DMS 273 (cell line): ENCODE results near the gene ARL16.
A peak's percentile ranks its signal among the peaks of the same experiment; 100 is the strongest.

Experiments used
- DNase-seq: peaks from one replicate; lab custom pipeline; 2025; ENCODE audit not compliant: unreplicated experiment; lab: John Stamatoyannopoulos, UW

The ARL16 gene

GRCh38 chr17:81713004-81713555, 29.5 kb upstream of the ARL16 start:
- peak; percentile 70 for DNase-seq

DNA sequence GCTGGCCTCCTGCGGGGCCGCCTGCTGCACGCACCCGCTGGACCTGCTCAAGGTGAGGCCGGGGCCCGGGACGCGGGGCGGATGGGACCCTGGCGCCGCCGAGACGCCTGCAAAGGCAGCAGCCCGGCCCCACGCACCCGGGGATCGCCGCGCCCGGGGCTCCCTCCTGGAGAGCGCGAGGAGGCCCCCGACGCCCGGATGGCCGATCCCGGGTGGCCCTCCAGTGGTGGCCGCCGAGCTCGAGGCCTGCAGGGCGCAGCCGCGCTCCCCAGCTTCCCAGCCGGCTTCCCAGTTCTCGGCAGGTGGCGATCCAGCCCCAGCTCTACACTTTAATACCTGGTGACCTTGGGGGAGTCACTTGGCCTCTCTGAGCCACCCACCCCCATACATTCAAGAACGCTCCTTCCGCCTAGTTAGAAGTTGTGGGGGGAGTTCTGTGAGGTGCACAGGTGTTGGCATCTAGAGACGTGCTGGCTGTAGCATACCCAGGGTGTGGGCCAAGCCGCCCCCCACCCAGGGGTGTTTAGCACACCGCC, 28.9 kb upstream of the ARL16 start:
- DNase-seq: peak; percentile 76

GRCh38 chr17:81711814-81712467, 28.3 kb upstream of the ARL16 start, which contains the start of gene SLC25A10:
TSS of gene SLC25A10 (plus strand) at chr17:81712284. CDS start at chr17:81712427, 143 bp downstream.
- DNase-seq: peak; percentile 95

DNA sequence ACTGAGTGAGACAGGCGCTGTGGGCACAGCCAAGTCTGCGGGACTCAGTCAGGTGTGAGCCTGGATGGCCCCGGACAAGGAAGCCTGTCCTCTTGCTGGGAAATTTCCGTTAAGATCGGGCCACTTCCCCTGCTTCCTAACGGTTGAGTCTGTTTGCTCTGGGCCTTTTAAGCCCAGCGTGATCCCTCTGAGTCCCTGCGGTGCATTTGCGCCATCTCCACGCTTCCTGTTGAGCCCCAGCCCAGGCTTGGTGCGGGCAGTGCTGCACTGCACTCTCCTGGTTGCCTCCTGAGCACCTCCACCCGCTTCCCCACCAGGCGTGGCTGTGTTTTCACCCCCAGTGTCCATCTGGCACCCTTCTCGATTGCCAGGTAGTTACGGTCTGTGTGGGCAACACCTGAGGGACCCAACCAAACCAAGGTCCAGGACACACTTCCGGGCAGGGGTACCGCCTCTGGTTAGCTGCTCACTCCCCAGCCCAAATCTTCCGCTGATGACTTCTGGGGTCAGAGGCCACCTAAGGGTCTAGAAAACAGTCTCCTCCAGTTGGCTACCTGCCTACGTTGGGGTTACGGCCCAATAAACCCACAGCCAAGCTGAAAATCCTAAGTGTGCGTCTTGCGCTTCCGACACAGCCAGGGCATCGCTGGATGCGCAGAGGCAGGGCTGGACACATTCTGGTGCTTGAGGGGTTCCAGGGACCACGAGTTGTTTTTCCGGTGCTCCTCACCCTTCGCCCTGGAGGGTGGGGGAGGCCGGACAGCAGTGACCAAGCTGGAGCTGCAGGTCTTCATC, 27.1 kb upstream of the ARL16 start:
- peak; percentile 74 for DNase-seq

GRCh38 chr17:81708739-81709185, 25.2 kb upstream of the ARL16 start:
- DNase-seq: no peak

DNA sequence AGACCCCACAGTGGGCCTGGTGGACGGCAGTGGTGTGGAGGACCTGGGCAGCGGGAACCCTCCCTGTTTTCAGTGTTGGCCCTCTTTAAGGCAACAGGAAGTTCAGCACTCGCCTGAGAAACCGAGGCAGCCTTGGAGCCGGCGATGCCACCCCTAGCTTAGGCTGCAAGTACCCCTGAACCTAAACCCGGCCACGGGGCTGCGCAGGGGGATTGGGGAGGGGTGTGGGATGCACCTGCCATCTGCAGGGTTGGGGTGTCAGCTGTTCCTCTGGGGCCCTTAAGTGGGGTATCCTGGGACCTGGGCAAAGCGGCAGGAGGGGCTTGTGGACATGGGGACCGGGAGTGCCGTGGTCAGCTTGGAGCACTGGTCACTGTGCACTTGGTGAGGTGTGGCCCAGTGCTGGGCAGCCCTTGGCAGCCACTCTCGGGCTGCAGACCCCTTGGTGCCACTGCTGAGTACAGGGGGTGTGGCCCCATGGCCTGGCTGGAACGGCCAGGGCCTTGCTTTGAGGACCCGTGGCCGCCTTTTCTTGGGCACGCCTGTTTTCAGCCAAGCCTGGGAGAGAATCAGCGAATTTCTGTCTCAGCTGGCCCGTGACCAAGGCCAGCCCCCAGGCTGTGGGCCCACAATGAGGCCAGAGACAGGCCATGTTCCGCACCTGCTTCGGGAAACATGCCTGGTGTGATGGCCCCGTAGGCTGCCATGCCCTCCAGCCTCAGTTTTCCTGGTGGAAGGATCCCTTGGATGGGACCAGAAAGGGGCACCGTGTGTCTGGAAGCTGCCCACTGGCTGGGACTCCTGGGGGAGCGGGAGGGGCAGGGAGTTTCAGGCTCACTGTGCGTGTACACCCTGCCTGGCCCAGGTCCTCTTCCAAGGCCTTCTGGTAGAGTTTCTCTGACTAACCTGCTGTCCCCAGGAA, 24.4 kb upstream of the ARL16 start:
- DNase-seq: no peak

DNA sequence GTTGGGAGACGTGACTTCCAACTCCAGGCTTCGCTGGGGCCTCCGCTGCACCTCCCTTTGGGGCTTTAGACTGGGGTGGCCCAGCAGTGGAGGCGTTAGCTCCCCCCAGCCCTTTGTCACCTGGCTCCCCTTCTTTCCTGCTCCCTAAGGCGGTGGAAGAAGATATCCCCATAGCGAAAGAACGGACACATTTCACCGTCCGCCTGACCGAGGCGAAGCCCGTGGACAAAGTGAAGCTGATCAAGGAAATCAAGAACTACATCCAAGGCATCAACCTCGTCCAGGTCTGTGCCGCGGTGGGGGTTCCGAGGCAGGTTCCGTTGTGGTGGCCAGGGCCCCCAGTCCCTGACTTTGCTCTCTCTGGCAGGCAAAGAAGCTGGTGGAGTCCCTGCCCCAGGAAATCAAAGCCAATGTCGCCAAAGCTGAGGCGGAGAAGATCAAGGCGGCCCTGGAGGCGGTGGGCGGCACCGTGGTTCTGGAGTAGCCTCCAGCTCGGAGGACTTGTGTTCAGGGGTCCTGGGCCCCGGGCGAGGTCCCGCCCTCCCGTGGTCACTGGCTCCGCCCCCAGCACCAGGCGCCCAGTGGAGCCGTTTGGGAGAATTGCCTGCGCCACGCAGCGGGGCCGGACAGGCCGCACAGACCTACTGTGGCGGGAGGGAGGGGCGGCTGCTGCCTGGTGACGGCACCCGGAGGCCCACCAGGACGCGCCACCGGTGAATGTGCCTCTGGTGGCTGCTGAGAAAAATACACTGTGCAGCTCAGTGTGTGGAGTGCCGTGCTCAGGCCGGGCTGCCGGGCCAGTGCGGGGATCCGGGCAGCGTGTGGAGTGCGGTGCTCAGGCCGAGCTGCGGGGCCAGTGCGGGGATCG, 23.4 kb upstream of the ARL16 start:
- no peak for DNase-seq

- DNase-seq: no peak
Observed at GRCh38 chr17:81706232-81706611, 22.6 kb upstream of the ARL16 start.

DNA sequence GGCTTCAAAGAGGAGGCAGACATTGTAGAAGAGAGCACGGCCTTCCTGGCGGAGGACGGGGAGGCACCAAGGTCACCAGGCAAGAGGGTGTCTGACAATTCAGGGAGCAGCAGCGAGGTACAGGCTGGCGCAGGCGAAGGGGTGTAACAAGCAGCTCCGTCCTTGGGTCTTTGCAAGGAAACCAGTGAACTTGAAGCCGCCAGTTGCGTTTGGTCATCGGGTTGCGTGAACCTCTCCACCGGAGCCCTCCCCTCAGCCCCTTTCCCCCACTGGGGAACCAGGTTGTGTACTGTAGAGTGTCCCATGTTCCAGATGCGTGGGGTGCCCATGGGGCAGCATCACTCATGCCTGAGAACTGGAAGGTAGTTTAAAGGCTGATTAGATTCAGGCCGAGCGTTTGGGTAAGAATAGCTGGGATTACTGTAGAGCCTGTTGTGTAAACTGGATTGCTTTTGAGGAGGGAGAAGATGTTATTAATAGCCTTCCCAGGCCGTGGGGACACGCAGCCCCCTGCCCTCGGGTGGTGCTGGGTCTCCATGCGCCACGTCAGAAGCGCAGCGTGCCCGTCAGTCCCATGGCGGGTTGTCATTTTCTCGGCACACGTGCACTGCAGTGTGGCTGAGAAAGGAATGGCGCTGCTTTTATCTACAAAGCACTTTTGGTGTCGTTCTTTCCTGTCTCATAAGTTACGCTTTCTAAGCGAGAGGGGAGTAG, 22.1 kb upstream of the ARL16 start:
- DNase-seq: no peak

DNA sequence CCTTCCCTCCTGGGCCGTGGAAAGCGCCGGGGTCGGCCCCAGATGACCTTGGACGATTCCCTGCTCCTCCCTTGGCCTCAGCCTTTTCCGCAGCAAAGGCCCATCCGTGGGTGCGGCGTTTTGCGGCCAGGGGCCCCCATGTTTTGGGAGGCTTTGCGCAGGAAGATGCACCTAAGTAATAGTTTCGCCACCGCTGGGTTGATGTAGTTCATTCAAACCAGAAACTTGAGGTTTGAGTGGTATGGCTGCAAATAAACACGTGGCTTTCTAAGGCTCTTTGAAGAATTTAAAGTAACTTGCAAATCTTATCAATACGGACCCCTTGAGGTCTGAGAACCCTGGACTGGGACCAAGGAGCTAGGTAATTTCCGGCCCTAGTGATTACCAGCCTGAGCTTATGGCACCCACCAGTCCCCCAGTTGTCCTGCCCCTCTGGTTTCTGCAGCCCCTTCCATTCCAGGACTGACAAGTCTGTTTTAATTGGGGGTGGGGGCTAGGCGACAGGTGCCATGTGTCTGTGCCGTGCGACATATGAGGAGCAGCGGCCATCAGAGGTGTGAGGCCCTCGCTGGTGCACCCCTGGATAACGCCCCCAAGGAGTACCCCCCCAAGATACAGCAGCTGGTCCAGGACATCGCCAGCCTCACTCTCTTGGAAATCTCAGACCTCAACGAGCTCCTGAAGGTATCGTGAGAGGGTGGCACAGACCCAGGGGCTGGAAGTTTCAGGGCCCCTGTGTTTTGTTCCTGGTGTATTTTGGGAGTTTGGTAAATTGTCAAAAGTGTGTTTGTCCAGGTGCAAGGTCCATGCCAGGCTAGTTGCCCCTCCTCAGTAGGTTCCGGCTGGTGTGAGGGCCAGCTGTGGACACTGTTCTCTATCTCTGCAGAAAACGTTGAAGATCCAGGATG, 20.4 kb upstream of the ARL16 start:
- peak; percentile 54 for DNase-seq

DNA sequence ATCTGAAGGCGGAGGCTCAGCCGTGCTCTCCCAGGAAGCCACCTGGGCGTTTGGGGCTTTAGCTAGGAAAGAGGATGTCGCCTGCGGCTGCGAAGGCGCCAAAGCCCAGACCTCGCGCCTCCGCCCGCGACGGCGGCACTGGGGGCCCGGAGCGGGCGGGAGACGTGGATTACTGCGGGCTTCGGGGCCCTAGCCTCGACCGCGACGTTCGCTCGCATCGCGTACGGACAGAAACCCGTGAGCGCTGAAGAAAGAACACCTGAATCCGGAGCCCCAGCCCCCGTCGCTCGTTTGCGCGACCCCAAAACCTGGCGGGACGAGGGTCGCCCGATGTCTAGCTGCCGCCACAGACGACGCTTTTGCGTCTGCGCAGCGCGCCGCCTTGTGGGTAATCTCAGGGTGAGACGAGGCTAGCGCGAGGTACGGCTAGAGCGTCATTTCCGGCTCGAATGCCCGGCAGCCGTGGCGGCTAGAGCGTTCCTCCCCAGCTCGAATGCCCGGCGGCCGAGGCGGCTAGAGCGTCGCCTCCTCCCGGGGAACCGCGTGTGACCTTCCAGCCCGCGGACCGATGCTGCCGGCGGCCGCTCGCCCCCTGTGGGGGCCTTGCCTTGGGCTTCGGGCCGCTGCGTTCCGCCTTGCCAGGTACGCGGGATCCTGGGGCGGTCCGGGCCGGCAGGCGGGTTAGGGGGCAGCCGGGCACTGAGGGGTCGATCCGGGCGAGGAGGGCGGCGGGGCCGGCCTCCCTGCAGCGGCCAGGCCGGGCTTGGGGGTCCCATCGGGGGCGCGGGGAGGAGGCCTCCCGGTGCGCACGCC, 19.5 kb upstream of the ARL16 start, which contains the start of gene MRPL12:
Gene MRPL12, plus strand, starts transcription at position 434 of the 813 bp plus-strand sequence. Its CDS starts 135 bp downstream, at position 569.
- peak; percentile 98 for DNase-seq

GRCh38 chr17:81701288-81702071, 17.9 kb upstream of the ARL16 start:
- DNase-seq: peak; percentile 56

GRCh38 chr17:81700353-81701287, 17.0 kb upstream of the ARL16 start:
- DNase-seq: no peak

GRCh38 chr17:81697261-81698044, 13.9 kb upstream of the ARL16 start:
- DNase-seq: no peak
